ENCODE measurements around the gene ACSS1.

DNA sequence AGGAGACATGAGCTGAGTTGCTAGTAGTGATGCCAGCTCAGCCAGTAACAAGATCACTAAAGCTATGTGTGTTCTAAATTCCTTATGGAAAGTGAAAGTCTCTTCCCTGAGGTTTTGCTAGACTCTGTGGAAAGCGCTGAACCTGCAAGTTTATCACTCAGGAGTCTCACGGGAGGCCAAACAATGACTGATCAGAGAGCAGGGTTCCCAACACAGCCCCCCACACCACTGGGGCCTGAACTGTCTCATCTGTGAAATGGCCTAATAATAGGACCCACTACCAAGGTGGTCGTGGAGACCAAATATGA is 19.9 kb downstream of the ACSS1 start:
- TF ChIP-seq CTCF (IDR thresholded peaks at IDR 0.05; ENCODE audit: insufficient read depth, low read depth, low read length) (no peak), EZH2 (IDR thresholded peaks at IDR 0.05; ENCODE audit: insufficient read depth, low read length) (no peak)

Measured in astrocyte (in vitro differentiated cells and primary cell).